GM18951 (cell line): ENCODE results near the gene AOC3.
"Not testable (repeated sequence)": the region's sequence is repeated elsewhere in the genome, so short reads cannot be mapped to it uniquely, and the experiment has no call there.

Source experiments
- POLR2A ChIP-seq: IDR thresholded peaks from 4 replicates; pipeline ENCODE4 v1.6.1; 2011; ENCODE audit warnings: mild to moderate bottlenecking; ENCODE audit not compliant: insufficient read length, insufficient read depth; ENCODE audit errors: extremely low read depth
- in situ Hi-C: fragments of 300-500 bp; cut with MboI; formaldehyde crosslinking; loops from one replicate; pipeline ENCODE4 v1.12.0; 2022; ENCODE audit warnings: low sequenced_read_pairs, mixed read lengths, inconsistent platforms; ENCODE audit not compliant: unreplicated experiment

The AOC3 gene

DNA sequence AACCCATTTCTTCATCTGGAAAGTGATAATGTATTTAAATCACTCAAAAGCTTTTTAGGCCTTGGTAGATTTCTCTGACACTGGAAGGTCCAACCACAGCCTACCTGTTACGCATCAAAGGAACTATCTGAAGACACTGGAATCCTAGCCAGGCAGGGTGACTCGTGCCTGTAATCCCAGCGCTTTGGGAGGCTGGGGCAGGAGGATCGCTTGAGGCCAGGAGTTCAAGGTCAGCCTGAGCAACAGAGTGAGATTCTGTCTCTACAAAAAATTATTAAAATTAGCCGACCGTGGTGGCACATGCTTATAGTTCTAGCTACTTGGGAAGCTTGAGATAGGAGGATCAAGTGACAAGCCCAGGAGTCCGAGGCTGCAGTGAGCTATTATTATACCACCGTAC, 31.2 kb downstream of the AOC3 start:
- in situ Hi-C loops: no loop called here
- TF ChIP-seq POLR2A: no peak

DNA sequence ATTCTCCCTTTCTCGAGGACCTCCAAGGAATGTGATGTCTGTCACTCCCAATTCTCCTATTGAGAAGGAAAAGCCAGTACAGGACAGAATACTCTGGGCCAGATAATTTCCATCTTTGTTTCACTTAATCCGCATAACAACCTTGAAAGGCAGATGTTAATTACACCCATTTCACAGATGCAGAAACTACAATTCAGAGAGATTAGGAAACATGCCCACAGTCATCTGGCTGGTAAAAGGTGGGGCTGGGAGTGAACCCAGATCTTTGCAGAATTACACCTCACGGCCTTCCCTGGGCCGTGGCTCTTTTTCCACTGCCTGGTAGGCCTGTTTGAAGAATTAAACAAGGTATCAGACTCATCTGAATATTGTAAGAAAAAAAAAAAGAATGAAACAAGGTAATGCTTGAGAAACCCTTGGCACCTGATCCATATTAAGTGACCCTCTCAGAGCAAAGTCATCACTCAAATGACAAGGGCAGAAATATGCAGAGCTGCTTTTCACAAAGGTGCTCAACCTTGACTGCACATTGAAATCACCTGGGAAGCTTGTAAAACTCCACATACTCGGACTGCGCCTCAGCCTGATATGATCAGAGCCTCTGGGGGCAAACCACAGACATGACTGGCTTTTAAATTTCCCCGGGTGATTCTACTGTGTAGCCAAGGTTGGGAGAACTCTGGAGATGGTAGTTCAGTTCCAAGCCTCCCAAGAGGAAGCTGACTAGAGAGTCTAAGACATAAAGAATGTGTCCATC, 33.0 kb downstream of the AOC3 start:
- in situ Hi-C loops: no loop called here
- TF ChIP-seq POLR2A: no peak

DNA sequence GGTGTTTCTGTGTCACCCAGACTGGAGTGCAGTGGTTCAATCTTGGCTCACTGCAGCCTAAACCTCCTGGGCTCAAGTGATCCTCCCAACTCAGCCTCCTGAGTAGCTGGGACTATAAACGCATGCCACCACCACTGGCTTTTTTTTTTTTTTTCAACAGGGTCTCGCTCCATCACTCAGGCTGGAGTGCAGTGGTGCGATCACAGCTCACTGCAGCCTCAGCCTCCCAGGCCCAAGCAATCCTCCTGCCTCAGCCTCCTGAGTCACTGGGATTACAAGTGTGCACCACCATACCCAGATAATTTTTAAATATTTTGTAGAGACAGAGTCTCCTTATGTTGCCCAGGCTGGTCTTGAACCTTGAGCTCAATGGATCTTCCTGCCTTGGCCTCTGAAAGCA, 34.8 kb downstream of the AOC3 start:
- in situ Hi-C loops: not testable (repeated sequence)

- TF ChIP-seq POLR2A: no peak
- in situ Hi-C loops: no loop called here
Observed at GRCh38 chr17:42886283-42887176, 35.5 kb downstream of the AOC3 start.

DNA sequence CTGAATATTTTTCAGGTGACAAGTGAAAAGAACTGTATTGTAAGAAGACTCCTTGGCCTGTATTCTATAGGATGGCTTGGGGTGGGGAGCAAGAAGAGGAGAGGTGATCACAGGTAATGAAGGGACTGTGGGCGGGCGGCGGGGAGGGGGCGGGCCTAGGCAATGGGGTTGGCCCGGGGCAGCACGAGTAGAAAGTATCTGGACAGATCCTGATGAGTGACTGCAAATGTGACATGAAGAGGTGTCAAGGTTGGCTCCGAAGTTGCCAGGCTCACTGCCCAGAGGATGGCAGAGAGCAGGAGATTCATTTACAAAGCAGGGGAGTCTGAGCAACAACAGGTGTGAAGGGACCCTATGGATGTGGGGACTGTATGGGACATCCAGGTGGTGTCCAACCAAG, 38.8 kb downstream of the AOC3 start:
- TF ChIP-seq POLR2A: no peak
- in situ Hi-C loops: no loop called here

DNA sequence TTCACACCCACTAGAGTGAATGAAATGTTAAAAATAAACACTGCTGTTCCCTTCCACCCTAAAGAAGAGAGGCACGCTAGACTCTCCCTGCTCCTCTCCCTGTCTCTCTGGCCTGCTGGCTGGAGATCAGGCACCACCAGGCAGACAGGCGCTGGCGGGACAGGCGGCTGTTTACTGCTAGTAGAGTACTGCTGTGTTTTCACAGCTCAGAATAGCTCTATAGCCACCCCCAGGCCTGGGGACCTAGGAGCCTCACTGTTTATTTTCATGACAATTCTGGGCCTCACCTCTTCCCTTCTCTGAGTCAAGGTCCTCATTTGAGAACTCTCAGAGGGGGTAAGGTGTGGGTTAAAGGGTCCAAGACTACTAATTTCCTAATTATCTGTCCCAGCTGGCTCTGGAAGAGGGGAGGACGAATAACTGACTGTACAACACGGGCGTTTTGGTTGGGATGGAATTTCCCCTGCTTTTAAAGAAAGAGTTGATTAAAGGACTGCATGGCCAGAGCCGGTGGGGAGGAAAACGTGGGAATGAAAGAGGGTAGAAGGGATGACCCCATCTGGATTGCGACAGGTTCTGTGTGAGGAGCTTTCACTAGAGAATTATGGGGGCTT, 40.6 kb downstream of the AOC3 start:
- no peak for TF ChIP-seq POLR2A
- in situ Hi-C loops: no loop called here

DNA sequence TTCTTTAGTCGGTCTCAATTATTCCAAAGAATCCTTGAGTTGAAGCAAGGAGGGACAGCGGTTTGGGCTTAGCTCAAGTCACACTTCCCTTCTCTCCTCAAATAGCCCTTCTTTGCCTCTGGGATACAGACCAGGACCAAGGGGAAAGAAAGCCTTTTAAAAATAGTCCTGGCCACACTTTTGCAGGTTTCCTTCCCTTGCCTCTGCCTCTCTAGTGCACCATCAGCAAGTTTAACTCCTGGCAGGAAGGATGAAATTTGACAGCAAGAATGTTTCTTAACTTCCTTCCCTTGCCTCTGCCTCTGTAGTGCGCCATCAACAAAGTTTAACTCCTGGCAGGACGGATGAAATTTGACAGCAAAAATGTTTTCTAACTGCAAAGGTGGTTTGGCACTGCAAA, 42.4 kb downstream of the AOC3 start:
- in situ Hi-C loops: no loop called here
- TF ChIP-seq POLR2A: no peak

GRCh38 chr17:42894283-42895184, 43.5 kb downstream of the AOC3 start:
- in situ Hi-C loops: no loop called here

DNA sequence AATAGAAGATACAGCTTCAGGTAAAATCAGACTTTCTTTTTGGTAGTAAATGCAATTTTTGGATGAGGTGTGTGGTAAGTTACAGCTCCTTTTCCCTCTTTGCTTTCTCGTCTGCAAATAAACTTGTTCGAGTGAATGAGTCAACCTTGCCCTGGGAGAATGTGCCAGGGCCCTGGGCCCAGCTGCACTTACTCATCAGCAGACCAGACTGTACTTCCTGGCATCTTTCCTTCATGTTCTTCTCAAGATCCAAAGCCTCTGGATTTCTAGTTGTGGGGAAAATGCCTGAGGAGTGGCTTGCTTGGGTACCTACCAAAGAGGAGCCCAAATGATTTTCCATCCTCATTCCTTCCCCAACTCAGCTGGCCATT, 44.2 kb downstream of the AOC3 start:
- in situ Hi-C loops: no loop called here
- no peak for TF ChIP-seq POLR2A

More at GRCh38 chr17:42894283-42895184, 43.5 kb downstream of the AOC3 start:
- TF ChIP-seq POLR2A: no peak

- in situ Hi-C loops: no loop called here
- no peak for TF ChIP-seq POLR2A
Observed at GRCh38 chr17:42898147-42898811, 47.3 kb downstream of the AOC3 start.

GRCh38 chr17:42899981-42900380, 49.0 kb downstream of the AOC3 start:
- in situ Hi-C loops: not testable (repeated sequence)

GRCh38 chr17:42900460-42901331, 49.7 kb downstream of the AOC3 start, which contains the start of gene G6PC1:
Gene G6PC1, plus strand, starts transcription at chr17:42900799. Its CDS starts 78 bp downstream, at chr17:42900877.
- TF ChIP-seq POLR2A: no peak
- in situ Hi-C loops: no loop called here
